Measurements from ENCODE around the gene CCDC122.

Gene CCDC122

DNA sequence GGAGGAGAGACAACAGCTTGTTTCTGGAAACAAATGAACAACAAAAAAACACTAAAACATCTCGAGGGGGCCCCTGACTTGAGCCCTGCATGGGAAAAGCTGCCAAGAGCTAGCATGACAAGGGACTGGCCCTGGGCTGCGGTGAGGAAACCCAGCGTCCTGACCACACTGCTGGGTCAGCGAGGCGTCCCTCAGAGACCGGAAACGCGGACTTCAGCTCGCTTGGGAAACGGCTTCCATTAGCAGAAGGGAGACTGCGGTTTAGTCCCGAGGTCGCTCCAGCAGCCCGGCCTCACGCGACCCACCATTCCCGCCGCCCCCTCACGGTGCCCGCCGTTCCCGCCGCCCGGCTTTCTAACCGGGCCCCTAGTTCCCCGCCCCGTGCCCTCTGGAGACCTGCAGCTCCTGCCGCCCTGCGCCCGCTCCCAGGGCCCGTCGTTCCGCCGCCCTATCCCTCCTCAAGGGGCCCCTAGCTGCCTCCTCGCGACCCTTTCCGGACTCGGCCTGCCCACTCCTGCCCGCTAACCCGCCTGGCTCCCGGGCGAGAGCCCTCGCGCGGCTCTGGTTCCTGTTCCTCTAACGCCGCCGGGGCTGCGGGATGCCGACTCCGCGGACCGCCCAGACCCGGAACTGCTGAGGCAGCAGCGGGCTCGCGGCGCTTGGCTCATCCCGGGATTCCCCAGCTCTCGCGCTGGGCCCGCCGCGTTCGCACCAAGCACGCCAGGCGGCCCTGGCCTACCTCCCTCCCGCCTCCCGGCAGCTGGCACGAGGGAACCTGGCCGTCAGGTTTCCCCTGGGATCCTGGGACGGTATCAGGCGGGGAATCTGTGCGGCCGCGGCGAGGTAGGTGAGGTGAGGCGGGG lies at the start of gene CCDC122:
Gene CCDC122 (minus strand): TSS at position 849 of the 863 bp plus-strand sequence. CDS start 10,364 bp downstream, outside the sequence.
- FAIRE-seq, result peak; percentile 70
- DNase-seq (ENCODE audit: insufficient read length, low spot score), result peak; percentile 66

DNA sequence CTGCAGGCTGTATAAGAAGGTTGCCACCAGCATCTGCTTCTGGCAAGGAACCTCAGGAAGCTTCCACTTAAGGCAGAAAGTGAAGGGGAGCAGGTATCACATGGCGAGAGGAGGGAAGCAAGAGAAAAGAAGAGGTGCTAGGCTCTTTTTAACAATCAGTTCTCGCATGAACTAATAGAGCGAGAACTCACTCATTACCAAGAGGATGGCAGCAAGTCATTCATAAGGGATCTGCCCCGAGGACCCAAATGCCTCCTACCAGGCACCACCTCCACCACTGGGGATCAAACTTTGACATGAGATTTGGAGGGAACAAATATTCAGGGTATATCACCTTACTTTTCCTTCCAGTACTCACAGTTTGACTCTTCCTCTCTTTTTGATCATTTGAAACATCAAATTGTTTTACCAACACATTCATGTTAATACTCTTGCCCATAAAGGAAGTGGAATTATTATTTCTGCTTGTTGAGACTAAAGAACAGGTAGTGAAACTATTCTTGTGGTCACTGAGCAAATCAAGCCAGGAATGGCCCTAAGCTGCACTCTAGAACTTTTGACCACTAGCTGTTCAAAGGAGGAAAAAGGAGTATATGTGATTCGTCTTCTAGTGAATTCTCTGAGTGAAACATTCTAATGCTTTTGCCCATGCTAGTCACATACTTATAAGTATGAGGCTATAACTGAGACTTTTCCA lies 45.2 kb upstream of the CCDC122 start:
- DNase-seq (ENCODE audit: insufficient read length, low spot score) (peak; percentile 7), FAIRE-seq (peak; percentile 81)

DNA sequence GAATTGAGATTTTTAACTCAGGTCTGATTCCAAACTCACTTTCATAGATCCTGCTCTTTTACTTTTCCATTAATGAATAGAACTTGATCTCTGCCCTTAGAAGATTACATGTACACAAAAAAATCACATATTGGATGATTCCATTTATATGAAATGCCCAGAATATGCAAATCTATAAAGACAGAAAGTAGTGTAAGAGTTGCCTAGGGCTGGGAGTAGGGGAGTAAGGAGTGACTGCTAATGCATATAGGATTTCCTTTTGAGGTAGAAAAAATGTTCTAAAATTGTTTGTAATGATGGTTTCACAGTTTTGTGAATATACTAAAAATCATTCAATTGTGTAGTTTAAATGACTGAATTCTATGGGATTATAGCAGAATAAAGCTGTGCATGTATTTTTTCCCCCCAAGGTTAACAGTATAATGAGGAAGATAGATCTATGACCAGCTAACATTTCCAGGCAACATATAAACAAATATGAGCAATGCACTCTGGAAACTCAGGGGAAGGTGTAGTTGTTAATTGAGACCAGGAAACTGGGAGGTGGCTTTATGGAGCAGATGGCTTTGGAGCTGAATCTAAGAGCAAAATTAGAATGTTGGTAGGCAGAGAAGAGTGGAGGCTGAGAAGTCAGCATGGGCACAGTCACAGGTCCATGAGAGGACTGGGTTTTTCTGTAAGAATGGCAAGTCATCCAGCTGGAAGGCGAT lies 41.6 kb upstream of the CCDC122 start:
- no peak for DNase-seq (ENCODE audit: insufficient read length, low spot score)
- no peak for FAIRE-seq

DNA sequence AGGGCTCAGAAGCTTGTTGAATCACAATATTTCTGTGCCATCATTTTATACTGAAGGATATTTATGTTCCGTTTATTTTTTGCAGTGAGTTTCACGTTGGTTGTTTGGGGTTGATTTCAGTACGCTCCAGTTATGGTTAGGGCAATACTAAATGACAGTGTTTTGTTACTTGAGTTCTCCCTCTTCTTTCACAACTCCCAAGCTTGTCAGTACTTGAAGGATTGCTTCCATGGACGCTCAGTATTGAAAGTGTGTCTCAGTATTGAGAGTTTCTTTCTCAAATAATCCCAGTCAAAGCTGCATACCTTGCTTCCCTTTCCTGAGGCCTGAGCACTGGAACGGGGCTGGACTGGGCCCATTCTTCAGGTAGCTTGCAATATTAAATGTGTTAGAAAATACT lies 39.1 kb upstream of the CCDC122 start:
- FAIRE-seq (no peak), DNase-seq (ENCODE audit: insufficient read length, low spot score) (no peak)

DNA sequence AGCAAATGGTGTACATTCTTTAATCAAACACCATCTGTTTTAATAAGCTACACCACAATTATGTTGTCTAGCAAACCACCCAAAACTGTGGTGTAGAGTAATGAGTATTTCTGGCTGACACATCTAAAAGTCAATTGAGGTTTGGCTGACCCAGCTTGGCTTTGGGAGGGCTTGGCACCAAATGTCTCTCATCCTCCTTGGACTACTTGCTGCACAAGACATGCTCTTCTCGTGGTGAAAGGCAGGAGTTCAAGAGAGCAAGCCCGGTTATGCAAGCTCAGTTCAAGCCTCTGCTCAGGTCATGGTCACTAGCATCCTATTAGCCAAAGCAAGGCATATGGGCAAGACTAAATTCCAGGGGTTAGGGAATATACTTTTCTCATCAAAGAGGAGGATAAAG lies 37.3 kb upstream of the CCDC122 start:
- DNase-seq (ENCODE audit: insufficient read length, low spot score), result no peak
- no peak for FAIRE-seq

DNA sequence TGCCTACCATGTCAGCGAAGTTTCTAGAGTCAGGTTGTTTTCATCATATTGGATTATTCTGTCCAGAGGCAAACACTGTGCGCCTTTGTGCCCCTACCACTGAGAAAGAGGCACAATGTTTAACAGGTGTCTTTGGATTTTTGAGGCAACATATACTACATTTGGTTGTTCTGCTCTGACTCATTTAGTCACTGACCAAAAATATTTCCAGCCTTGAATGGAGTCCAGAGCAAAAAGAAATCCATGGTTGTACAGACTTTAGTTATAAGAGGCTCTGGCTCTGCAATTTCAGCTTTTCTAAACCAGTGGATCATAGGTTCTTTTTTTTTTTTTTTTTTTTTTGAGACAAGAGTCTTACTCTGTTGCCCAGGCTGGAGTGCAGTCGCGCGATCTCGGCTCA lies 35.9 kb upstream of the CCDC122 start:
- FAIRE-seq (no peak), DNase-seq (ENCODE audit: insufficient read length, low spot score) (no peak)

DNA sequence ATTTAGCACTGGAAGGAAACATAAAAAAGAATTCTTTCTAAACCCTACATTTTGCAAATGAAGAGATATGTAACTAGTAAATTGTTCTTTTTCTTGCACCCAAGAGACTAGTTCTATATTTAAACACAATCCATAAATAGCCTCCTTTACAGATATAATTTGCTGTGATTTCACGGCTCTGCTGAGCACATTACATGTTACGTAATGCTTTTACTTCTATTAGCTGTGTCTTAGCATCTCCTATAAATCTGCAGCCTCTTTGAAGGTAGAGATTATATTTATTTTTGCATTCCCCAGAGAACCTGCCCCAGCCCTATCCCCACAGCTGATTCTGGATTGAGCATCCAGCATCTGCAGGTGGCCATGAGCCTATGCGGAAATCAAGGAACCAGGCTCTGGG lies 32.3 kb upstream of the CCDC122 start:
- FAIRE-seq, result no peak
- no peak for DNase-seq (ENCODE audit: insufficient read length, low spot score)

DNA sequence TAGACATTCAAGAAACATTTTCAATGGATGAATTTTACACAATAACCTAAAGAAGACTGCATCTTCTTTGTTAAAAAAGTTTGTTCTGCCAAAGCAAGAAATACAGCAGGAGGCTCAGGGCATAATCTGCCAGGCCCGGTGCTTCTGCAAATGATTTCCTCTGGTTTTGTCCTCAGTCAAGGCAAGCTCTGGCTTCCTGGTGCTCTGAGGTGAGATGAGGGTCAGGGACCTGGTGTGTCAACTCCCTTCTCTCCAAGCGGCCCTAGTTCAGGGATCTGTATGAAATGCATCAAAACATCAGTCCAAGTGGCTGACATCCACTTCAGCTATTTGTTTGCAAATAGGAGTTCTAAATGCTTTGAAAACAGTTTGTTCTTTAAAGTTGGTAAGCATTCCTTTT lies 31.7 kb upstream of the CCDC122 start:
- FAIRE-seq (no peak), DNase-seq (ENCODE audit: insufficient read length, low spot score) (no peak)

DNA sequence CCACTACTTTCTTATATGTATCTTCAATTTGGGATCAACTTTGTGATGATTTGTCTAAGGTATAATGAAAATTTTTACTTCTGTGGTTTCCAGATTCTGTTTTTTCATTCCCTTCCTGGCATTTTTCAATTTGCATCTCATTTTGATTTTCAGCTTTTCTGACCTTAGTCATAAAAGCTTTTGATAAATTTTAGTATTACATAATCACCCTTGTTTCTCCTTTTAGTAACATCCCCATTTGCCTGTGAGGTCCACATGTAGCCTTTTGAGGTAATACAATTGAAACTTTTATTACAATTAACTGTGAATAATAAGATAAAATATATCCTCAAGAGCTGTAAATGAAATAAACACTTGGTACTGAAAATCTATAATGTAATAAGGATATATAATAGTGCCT lies 31.3 kb upstream of the CCDC122 start:
- DNase-seq (ENCODE audit: insufficient read length, low spot score) (no peak), FAIRE-seq (no peak)

DNA sequence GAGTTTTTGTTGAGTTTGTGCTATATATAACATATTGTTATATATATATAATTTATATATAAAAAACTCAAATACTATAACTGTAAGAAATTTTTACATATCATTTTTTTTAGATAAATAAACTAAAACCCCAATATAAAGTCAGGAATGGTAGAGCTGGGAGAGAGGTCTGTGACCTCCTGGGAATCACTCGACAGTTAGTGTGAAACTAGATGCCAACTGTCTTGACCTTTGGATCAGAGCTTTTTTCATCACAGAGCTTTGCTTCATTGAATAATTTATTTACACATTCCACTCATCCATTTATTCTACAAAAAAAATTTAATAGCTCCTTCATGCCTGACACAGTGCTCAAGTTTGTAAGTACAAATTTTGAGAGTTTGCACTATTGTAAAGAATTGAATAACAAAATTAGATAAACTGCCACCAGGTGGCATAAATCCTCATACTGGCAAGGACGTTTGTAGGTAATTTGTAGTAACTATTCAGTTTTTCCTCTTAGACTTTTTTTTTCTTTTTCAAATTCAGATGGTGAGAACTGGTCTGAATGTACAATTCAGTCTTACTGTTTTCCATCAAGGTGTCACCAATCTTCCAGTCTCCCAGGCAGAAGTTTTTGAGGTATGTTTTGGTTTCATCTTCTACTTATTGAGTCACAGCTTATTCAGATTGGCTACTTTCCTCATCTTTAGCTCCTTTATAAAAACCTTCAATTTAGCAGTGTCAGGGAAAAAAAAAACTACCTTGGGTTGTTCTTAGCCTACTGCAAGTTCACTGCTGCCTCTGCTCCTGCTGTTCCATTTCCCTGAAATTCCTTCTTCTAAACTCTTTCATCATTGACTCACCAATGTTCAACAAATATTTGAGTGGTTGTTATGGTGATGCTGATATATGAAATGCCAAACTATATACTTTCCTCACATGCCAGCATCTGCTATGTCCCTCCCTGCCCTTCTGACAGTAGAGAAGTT lies 28.9 kb upstream of the CCDC122 start:
- FAIRE-seq (no peak), DNase-seq (ENCODE audit: insufficient read length, low spot score) (no peak)

DNA sequence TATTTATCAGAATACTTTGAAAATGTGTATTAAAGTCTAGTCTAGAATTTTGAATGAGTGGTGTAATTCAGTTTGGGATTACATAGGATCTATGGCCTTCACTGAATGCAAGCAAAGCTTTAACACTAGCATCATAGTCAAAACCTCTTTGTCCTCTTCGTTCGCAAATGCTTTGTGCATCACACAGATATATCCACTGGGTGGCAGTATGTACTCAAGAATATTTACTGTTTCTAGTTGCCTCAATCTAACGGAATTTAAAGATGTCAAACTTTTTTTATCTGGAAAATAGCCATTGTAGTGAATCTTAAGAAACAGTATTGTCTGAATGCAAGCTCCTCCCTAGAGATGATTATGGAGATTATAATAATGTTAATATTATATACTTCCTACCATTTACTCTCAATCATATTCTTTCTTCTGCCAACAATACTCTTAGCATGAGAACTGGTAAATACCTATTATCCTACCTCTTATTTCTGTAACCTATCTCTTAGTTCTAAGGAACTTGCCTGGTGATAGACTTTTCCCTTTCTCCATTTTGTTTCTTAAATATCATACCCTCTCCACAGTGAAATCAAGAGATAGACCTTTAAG lies 26.0 kb upstream of the CCDC122 start:
- FAIRE-seq (peak; percentile 90), DNase-seq (ENCODE audit: insufficient read length, low spot score) (peak; percentile 23)

DNA sequence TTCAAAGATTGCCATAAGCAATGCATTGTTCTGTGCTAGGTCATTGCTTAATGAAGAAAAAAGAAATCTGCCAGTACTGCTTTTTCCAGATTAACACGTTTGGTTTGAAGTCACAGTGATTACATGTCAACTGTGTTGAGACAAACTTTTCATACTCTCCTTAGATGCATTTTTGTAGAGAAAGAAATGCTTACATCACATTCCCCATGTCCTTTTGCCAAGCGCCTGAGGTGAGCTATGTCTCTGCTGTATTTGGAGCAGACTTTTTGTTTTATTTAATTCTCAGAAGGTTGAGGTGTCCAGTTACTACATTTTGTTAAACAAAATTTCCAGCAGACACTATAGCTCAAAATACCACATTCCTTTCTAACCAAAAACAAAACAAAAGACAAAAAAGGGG lies 16.4 kb upstream of the CCDC122 start:
- DNase-seq (ENCODE audit: insufficient read length, low spot score), result no peak
- FAIRE-seq, result no peak

DNA sequence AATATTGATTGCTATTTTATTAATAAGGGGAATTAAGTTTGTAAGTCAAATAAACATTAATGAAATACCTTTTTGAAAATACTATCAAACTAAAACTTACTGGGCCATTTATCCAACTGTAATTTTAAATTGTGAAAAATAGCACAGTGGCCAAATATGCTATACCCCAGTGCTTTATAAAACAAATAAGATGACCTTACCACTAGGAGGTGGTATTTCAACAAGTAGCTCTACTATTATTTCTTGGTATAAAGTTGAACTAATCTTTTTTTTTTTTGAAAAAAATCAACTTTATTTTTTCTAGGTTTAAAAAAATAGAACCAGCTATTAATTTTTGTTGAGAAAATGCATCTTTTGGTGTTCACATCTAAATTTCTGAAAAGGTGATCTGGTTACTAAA lies 14.9 kb upstream of the CCDC122 start:
- DNase-seq (ENCODE audit: insufficient read length, low spot score) (no peak), FAIRE-seq (no peak)

DNA sequence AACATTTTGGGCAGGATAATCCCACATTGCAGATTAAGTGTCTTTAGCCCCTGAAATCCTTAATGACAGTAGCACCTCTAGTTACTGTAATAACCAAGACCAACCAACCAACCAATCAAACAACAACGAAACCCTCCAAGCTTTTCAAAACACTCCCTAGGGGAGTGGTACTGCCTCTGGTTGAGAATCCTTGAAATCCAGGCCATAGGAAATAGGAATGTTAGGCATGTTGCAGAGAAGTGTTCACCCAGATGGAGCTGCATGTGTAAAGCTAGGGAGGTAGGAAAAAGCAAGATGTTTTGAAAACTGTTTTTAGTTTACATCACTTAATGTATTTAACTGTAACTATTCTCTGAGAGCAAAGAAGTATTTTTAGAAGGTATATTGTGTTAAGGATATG lies 4.7 kb upstream of the CCDC122 start:
- no peak for FAIRE-seq
- DNase-seq (ENCODE audit: insufficient read length, low spot score), result no peak

DNA sequence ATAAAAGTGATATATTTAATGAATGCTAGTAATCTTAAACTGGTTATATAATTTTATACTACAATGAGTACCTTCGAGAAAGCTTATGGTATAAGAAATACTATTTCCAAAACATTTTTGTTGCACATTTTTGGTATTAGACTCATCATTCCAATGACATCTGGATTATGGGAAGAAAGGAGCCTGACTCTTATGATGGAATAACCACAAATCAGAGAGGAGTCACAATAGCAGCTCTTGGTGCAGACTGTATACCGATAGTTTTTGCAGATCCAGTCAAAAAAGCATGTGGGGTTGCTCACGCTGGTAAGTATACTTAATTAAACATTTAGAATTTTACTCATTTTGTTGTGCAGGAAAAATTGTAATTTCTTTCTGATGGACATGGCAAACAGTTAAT lies 4.1 kb upstream of the CCDC122 start:
- no peak for FAIRE-seq
- DNase-seq (ENCODE audit: insufficient read length, low spot score), result no peak

DNA sequence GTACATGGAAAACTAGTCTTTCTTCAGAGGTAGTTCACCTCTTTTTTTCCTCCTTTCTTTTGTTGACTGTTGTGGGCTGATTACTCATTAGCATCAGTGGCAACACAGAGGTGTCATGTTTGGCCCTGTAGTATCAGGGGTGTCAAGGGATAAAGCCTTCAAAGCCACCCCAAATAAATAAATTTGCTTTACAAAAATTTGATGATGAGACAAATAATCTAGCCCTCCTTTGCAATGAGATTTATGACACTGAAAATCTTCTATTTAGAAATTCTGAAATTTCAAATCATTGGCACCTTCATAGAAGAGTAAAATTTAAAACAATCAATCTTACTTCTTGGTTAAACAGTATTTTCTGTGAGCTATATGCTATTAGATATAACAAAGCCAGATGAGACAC lies 2.0 kb upstream of the CCDC122 start:
- FAIRE-seq (no peak), DNase-seq (ENCODE audit: insufficient read length, low spot score) (no peak)

DNA sequence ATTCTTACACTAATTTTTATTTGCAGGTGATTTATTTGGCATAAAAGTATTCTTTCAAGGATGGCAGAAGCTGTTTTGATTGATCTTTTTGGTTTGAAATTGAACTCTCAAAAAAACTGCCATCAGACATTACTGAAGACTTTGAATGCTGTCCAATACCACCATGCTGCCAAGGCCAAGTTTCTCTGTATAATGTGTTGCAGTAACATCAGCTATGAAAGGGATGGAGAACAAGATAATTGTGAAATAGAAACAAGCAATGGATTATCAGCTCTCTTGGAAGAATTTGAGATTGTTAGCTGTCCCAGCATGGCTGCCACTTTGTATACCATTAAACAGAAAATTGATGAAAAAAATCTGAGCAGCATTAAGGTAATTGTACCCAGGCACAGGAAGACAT lies 1.4 kb upstream of the CCDC122 start:
- no peak for DNase-seq (ENCODE audit: insufficient read length, low spot score)
- FAIRE-seq, result no peak

DNA sequence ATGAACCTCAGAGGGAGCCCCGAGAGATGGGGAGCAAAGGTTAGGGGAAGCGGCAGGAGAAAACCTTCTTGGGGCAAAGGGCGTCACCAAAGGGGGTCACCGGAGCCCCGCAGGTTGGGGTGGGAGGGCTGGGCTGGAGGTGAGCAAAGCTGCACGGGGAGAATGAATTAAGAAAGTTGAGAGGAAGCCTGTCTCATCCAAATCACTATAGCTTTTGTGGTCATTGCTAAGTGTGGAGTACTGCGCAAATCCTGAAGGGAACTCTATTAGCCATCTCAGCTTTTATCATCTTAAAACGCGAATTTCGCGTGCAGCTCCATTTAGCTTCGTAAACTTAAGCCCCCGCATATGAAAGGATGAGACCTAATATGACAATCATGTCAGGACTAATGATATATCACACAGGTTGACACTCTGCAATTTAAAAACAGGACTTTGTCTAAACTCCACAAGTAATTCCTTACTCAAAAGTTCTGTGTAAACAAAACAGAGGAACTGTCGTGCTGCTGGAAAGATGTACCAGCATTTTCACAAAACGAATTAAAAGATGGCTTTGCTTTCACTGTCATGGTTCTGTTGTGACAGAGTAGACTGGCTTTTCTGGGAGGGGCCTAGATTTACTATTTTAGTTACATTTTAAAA lies 795 bp upstream of the CCDC122 start:
- peak; percentile 11 for FAIRE-seq

DNA sequence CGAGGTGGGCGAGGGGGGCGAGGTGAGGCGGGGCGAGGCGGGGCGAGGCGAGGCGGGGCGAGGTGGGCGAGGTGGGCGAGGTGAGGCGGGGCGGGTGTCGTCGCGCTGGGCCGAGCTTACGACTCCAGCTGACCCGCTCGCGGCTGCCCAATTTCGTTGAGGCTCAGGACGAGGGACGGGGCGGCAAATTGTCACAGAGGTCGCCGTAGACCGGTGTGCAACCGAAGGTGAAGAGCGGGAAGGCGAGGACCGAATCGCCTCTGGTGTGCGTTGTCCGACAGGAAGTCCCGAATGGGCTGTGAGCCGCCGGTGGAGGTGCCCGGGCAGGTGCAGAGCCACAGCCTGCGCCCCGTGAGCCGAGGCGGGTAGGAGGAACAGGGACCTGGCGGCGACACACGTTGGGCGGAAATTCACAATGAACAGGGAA lies 228 bp upstream of the CCDC122 start, which contains the start of gene LACC1:
Gene LACC1 (plus strand): TSS at position 150 of the 427 bp plus-strand sequence. CDS start 1,082 bp downstream, outside the sequence.
- FAIRE-seq, result peak; percentile 76
- peak; percentile 4 for DNase-seq (ENCODE audit: insufficient read length, low spot score)

More for the DNA sequence above, 795 bp upstream of the CCDC122 start:
- DNase-seq (ENCODE audit: insufficient read length, low spot score), result no peak

Measured in GM19239 (cell line).